ENCODE results near the gene CDKN2A.

DNA sequence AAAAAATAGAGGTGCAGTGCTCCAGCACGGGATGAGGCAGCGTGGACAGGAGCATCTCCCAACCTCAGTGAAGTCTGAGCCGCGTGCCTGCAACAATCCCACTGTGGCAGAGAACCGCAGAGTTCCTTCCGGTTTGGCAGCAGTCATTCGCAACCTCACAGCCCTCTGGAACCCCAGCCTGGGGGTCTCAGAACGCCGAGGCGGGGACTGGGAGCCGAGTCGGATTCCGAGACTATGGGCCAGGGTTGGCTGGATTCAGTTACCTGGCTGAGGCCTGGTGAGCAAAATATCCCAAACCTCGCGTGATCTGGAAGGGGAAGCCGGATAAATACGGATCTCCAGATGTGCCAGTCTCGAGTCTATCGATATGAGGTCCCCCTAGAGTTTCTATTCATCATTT, 27.0 kb downstream of the CDKN2A start:
- TF ChIP-seq POLR2A (IDR thresholded peaks at IDR 0.05) = no peak
- TF ChIP-seq, protein P1, sequence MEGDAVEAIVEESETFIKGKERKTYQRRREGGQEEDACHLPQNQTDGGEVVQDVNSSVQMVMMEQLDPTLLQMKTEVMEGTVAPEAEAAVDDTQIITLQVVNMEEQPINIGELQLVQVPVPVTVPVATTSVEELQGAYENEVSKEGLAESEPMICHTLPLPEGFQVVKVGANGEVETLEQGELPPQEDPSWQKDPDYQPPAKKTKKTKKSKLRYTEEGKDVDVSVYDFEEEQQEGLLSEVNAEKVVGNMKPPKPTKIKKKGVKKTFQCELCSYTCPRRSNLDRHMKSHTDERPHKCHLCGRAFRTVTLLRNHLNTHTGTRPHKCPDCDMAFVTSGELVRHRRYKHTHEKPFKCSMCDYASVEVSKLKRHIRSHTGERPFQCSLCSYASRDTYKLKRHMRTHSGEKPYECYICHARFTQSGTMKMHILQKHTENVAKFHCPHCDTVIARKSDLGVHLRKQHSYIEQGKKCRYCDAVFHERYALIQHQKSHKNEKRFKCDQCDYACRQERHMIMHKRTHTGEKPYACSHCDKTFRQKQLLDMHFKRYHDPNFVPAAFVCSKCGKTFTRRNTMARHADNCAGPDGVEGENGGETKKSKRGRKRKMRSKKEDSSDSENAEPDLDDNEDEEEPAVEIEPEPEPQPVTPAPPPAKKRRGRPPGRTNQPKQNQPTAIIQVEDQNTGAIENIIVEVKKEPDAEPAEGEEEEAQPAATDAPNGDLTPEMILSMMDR (IDR thresholded peaks at IDR 0.05) = no peak
